H1 (cell line): ENCODE data around the gene MICU2. TPM values are rescaled to one million over a fixed set of nuclear protein-coding genes. Genes with fewer than 3 reads are reported as not detected.

ENCODE experiments used
- CTCF ChIA-PET: fragments of 300-600 bp; sonication (Branson Sonifier 250); formaldehyde crosslinking; loops from one replicate; lab custom pipeline; 2021; ENCODE audit not compliant: partially characterized antibody; lab: Charles Lee
- POLR2A ChIA-PET: fragments of 300-600 bp; sonication (Branson Sonifier 250); formaldehyde crosslinking; loops from one replicate; lab custom pipeline; 2021; ENCODE audit warnings: inconsistent platforms; ENCODE audit not compliant: partially characterized antibody; lab: Charles Lee
- DNase-seq, 2 experiments: peaks; one replicate each; pipeline versions ENCODE4 v3.0.0 to v3.0.0-alpha.2; 2010 to 2022; ENCODE audit warnings: low spot score in 2 of 2, low read depth in 1 of 2, mixed read lengths in 1 of 2
- FAIRE-seq: peaks from 2 replicates; lab custom pipeline; 2011; peaks lifted over from hg19 to GRCh38; lab: Jason Lieb, UNC
- H2AFZ ChIP-seq: 2 replicates; pipeline ENCODE4 v1.8.1; 2012; ENCODE audit warnings: low read length, inconsistent platforms
- H2AK5ac ChIP-seq: 2 replicates; pipeline ENCODE4 v1.6.1; 2013; ENCODE audit warnings: low read depth, low read length
- H2BK120ac ChIP-seq: replicated peaks from 2 replicates; pipeline ENCODE3; 2013; ENCODE audit warnings: low read depth, low read length, inconsistent platforms
- H2BK12ac ChIP-seq: 2 replicates; pipeline ENCODE4 v1.6.1; 2013; ENCODE audit warnings: low read depth, low read length
- H2BK15ac ChIP-seq: 2 replicates; pipeline ENCODE4 v1.6.1; 2013; ENCODE audit warnings: low read length
- H2BK20ac ChIP-seq: 2 replicates; pipeline ENCODE4 v1.6.1; 2013; ENCODE audit warnings: low read length
- H2BK5ac ChIP-seq: 2 replicates; pipeline ENCODE4 v1.6.1; 2013; ENCODE audit warnings: low read depth, low read length
- H3K14ac ChIP-seq: 2 replicates; pipeline ENCODE4 v1.6.1; 2013; ENCODE audit warnings: inconsistent platforms; ENCODE audit not compliant: insufficient read length
- H3K18ac ChIP-seq: 2 replicates; pipeline ENCODE4 v1.6.1; 2013; ENCODE audit warnings: low read length; ENCODE audit errors: extremely low read depth
- H3K23ac ChIP-seq: 2 replicates; pipeline ENCODE4 v1.6.1; 2013; ENCODE audit warnings: inconsistent platforms; ENCODE audit not compliant: insufficient read length
- H3K23me2 ChIP-seq: 2 replicates; pipeline ENCODE4 v1.6.1; 2013; ENCODE audit warnings: low read depth, low read length
- H3K27ac ChIP-seq: 2 replicates; pipeline ENCODE4 v1.6.1; 2011; ENCODE audit warnings: low read depth, low read length, inconsistent platforms
- H3K27me3 ChIP-seq, 4 experiments: replicated peaks in 1 of 4; 1 replicate in 1 of 4; 2 replicates in 3 of 4; pipeline versions ENCODE4 v1.6.1 to v1.8.1; 2011 to 2013; ENCODE audit warnings: low read length in 3 of 4, mild to moderate bottlenecking in 3 of 4, inconsistent platforms in 2 of 4, mixed read lengths in 2 of 4, moderate library complexity in 1 of 4; ENCODE audit not compliant: control insufficient read depth in 3 of 4, insufficient read depth in 3 of 4; ENCODE audit errors: extremely low read depth in 1 of 4
- H3K36me3 ChIP-seq, 4 experiments: 2 replicates each; pipeline versions ENCODE4 v1.6.1 to v1.8.1; 2011 to 2013; ENCODE audit warnings: mild to moderate bottlenecking in 4 of 4, low read length in 3 of 4, moderate library complexity in 2 of 4, control low read depth in 1 of 4, inconsistent platforms in 1 of 4; ENCODE audit not compliant: insufficient read depth in 4 of 4, control insufficient read depth in 2 of 4
- H3K4ac ChIP-seq: replicated peaks from 2 replicates; pipeline ENCODE3; 2013; ENCODE audit warnings: low read length, low read depth, mixed read lengths, inconsistent platforms; ENCODE audit not compliant: insufficient read length
- H3K4me1 ChIP-seq, 4 experiments: replicated peaks in 1 of 4; 1 replicate in 1 of 4; 2 replicates in 3 of 4; pipeline versions ENCODE4 v1.6.1 to v1.8.1; 2011 to 2013; ENCODE audit warnings: low read length in 3 of 4, inconsistent platforms in 2 of 4, mixed read lengths in 1 of 4; ENCODE audit not compliant: insufficient read depth in 4 of 4, control insufficient read depth in 3 of 4
- H3K4me2 ChIP-seq, 2 experiments: 2 replicates each; pipeline versions ENCODE4 v1.6.1 to v1.8.1; 2011 to 2013; ENCODE audit warnings: low read depth in 2 of 2, low read length in 2 of 2, control low read depth in 1 of 2, inconsistent platforms in 1 of 2, mild to moderate bottlenecking in 1 of 2; ENCODE audit not compliant: insufficient read depth in 1 of 2
- H3K4me3 ChIP-seq, 4 experiments: fragments of 200-600, 300-600 bp in 1 of 4; sonication (generic), shearing (Covaris generic), sonication (Bioruptor Twin) in 1 of 4; 2 replicates each; pipeline versions ENCODE4 v1.5.1 to v1.8.1; 2011 to 2016; ENCODE audit warnings: low read length in 4 of 4, low read depth in 3 of 4, control low read depth in 2 of 4, inconsistent platforms in 2 of 4, mild to moderate bottlenecking in 2 of 4, mixed read lengths in 1 of 4, moderate library complexity in 1 of 4; ENCODE audit not compliant: insufficient read depth in 2 of 4; ENCODE audit errors: extremely low read depth in 1 of 4
- H3K56ac ChIP-seq: replicated peaks from 2 replicates; pipeline ENCODE3; 2013; ENCODE audit warnings: low read depth, mild to moderate bottlenecking, mixed read lengths, low read length, inconsistent platforms; ENCODE audit not compliant: insufficient read length
- H3K79me1 ChIP-seq: 2 replicates; pipeline ENCODE4 v1.6.1; 2013; ENCODE audit warnings: low read depth, low read length, control low read depth
- H3K79me2 ChIP-seq, 2 experiments: 2 replicates each; pipeline versions ENCODE4 v1.6.1 to v1.8.1; 2012 to 2013; ENCODE audit warnings: low read length in 2 of 2, mild to moderate bottlenecking in 2 of 2, inconsistent platforms in 1 of 2; ENCODE audit not compliant: insufficient read depth in 2 of 2, control insufficient read depth in 1 of 2
- H3K9ac ChIP-seq, 4 experiments: replicated peaks in 1 of 4; 1 replicate in 1 of 4; 2 replicates in 3 of 4; pipeline versions ENCODE4 v1.6.1 to v1.8.1; 2011 to 2013; ENCODE audit warnings: low read depth in 3 of 4, low read length in 3 of 4, control low read depth in 2 of 4, mild to moderate bottlenecking in 2 of 4, moderate library complexity in 2 of 4, inconsistent platforms in 1 of 4; ENCODE audit errors: extremely low read depth in 1 of 4
- H3K9me3 ChIP-seq, 2 experiments: 2 replicates each; pipeline versions ENCODE4 v1.6.1 to v1.8.1; 2012 to 2013; ENCODE audit warnings: mild to moderate bottlenecking in 2 of 2, moderate library complexity in 2 of 2, control low read depth in 1 of 2, inconsistent platforms in 1 of 2, low read depth in 1 of 2, low read length in 1 of 2, mixed read lengths in 1 of 2; ENCODE audit not compliant: insufficient read depth in 2 of 2
- H4K20me1 ChIP-seq, 2 experiments: replicated peaks in 1 of 2; 2 replicates each; pipeline versions ENCODE3 to v1.8.1; 2011 to 2013; ENCODE audit warnings: inconsistent platforms in 2 of 2, low read length in 2 of 2, mild to moderate bottlenecking in 1 of 2; ENCODE audit not compliant: insufficient read depth in 2 of 2, control insufficient read depth in 1 of 2
- H4K5ac ChIP-seq: 2 replicates; pipeline ENCODE4 v1.6.1; 2013; ENCODE audit warnings: low read length, low read depth, mixed read lengths, inconsistent platforms; ENCODE audit not compliant: insufficient read length
- H4K8ac ChIP-seq: 2 replicates; pipeline ENCODE4 v1.8.0; 2013; ENCODE audit warnings: mild to moderate bottlenecking, moderate library complexity, low read length, inconsistent platforms; ENCODE audit not compliant: insufficient read depth; ENCODE audit errors: extremely low read depth
- H4K91ac ChIP-seq: replicated peaks from 2 replicates; pipeline ENCODE3; 2013; ENCODE audit warnings: low read length, mixed read lengths, inconsistent platforms; ENCODE audit not compliant: insufficient read length
- SIN3A ChIP-seq, 2 experiments: IDR thresholded peaks in 1 of 2; conservative IDR thresholded peaks in 1 of 2; 2 replicates each; pipeline ENCODE4 v1.6.1; 2011 to 2012; ENCODE audit warnings: low read length in 2 of 2, improper control_type of control experiment in 1 of 2, low read depth in 1 of 2, mild to moderate bottlenecking in 1 of 2
- TAF7 ChIP-seq: optimal IDR thresholded peaks from 2 replicates; pipeline ENCODE3; 2011; ENCODE audit warnings: low read depth, mild to moderate bottlenecking, inconsistent platforms, low read length, moderate library complexity, borderline replicate concordance
- WGBS, 2 experiments: shearing (Covaris generic) in 1 of 2; methylation state at CpG; one replicate each; pipeline versions ENCODE4 v1.1.6 to v1.1.7; 2013 to 2015; ENCODE audit warnings: low lambda C conversion rate in 2 of 2, mixed read lengths in 2 of 2, inconsistent platforms in 1 of 2, low coverage in 1 of 2, missing lambda C conversion rate in 1 of 2; ENCODE audit not compliant: insufficient replicate concordance in 2 of 2, insufficient coverage in 1 of 2, insufficient read length in 1 of 2; ENCODE audit errors: extremely low coverage in 1 of 2, missing lambda C conversion rate in 1 of 2; 5-methylcytosine and 5-hydroxymethylcytosine counted together
- polyA plus RNA-seq, 7 experiments: library from polyadenylated mRNA; depleted of rRNA in 3 of 7; stranded (reverse) in 5 of 7; unstranded in 2 of 7; fragments of >200 nt in 5 of 7; fragments of 200-250 nt in 2 of 7; gene quantifications; 1 replicate in 5 of 7; 2 replicates in 1 of 7; 4 replicates in 1 of 7; pipeline versions ENCODE4 v1.2.1 to v1.2.3, GENCODE V29; 2011 to 2013; ENCODE audit warnings: missing spikeins in 2 of 7, mixed read lengths in 2 of 7
- total RNA-seq: library from RNA; stranded (reverse); fragmentation: NEBNext Ultra II Directional; extraction: Animal tissue kit (Norgen Biotek cat#: 25700); gene quantifications from 2 replicates; pipeline ENCODE4 v1.2.1, GENCODE V29; 2021

Gene MICU2
- total and polyA plus RNA-seq, 2 of the 8 experiments (the other 6 are each of a cell fraction or from before 2014, with no cell fraction given) = 34.6 to 36.5 TPM

DNA sequence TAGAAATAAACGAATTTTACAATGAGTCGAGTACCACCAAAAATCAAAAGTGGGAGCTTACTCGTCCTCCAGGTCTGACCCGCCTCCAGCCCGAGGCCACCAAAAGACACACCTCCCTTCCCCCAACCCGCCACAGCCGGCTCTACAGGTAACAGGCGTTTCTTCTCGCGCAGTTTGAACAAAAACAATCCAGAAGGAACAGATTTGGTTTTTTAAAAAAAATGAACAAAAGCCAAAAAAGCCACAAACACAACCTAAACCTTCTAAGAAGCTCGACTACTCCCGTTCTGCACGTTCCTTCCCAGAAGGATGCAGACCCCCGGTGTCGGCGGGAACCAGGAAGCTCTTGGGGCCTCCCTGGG lies 145.5 kb downstream of the MICU2 start:
- TF ChIP-seq SIN3A (conservative IDR thresholded peaks at IDR 0.05 in 1 of 2, IDR thresholded peaks at IDR 0.05 in 1 of 2; ENCODE audit: low read depth in 1 of 2, low read length in 2 of 2) (0 out of 4 replicates have a peak, but pooled peaks have one; percentile 6 to 7), TAF7 (no peak)
- TF ChIP-seq, all 59 proteins: peak for 1
- Histone ChIP-seq H2BK20ac (no peak overlapping the region), H3K4me3 (peak overlapping the region; percentile 87 to 99 (median 97)), H4K20me1 (no peaks in the 10 kb centered on the region), H2BK120ac (no peak overlapping the region), H3K9me3 (no peaks in the 10 kb centered on the region; a peak in 2 of 4 replicates), H3K79me2 (peaks cover 10 to 53% of the 10 kb centered on the region in 2 experiments), H2BK12ac (no peak overlapping the region; the same call in 1 of the 2 replicates), H3K9ac (peak overlapping the region; percentile 92 to 99 (median 98)), H3K56ac (no peak overlapping the region), H3K27ac (peak overlapping the region; percentile 94), H3K14ac (no peak overlapping the region), H3K4me2 (peak overlapping the region; percentile 72 to 86), H3K18ac (no peak overlapping the region), H3K23me2 (peaks cover 2% of the 10 kb centered on the region; the same call in 1 of the 2 replicates), H4K5ac (no peak overlapping the region), H4K91ac (peak overlapping the region; percentile 40), H3K23ac (no peak overlapping the region), H3K36me3 (no peaks in the 10 kb centered on the region), H3K27me3 (no peaks in the 10 kb centered on the region), H4K8ac (peak overlapping the region; percentile 97; the same call in 1 of the 2 replicates), H2AFZ (peak overlapping the region; percentile 29; the same call in 1 of the 2 replicates), H2BK5ac (0 out of 2 replicates have a peak overlapping the region, but pooled peaks have one; percentile 97), H2BK15ac (no peak overlapping the region), H3K4ac (no peak overlapping the region), H3K79me1 (no peaks in the 10 kb centered on the region; the same call in none of the 2 replicates), H2AK5ac (no peak overlapping the region), H3K4me1 (peaks cover 0 to 12% (median 6%) of the 10 kb centered on the region in 4 experiments; a peak in 4 of 7 replicates)
- 1% methylated on average over 16 of the region's 16 CpGs; no CpG with 5 or more reads in 1 of the 2 experiments for WGBS, 2 experiments
- no peak for FAIRE-seq
- POLR2A ChIA-PET = interaction anchor here (0.7 to 3.0 kb wide), 15 partner anchors 9 to 316 kb away, joined by 3 to 13 read pairs (median 4); partner anchors contain the start of genes MRPL57 and SKA3
- CTCF ChIA-PET = interaction anchor here (0.6 to 2.3 kb wide), 5 partner anchors 19 to 217 kb away, joined by 3 to 10 read pairs (median 4); no protein-coding TSS in a partner anchor
- DNase-seq = peak in 1 of 2 experiments; percentile 62
